GM12874 (cell line): ENCODE results near the gene SIX1.

Source experiments
- TF ChIP-seq, protein P1 (sequence below): IDR thresholded peaks from 2 replicates; pipeline ENCODE4 v1.5.1; 2011; ENCODE audit warnings: low read depth, mild to moderate bottlenecking, control low read depth, low read length, moderate library complexity; ENCODE audit not compliant: insufficient read depth

Gene SIX1

DNA sequence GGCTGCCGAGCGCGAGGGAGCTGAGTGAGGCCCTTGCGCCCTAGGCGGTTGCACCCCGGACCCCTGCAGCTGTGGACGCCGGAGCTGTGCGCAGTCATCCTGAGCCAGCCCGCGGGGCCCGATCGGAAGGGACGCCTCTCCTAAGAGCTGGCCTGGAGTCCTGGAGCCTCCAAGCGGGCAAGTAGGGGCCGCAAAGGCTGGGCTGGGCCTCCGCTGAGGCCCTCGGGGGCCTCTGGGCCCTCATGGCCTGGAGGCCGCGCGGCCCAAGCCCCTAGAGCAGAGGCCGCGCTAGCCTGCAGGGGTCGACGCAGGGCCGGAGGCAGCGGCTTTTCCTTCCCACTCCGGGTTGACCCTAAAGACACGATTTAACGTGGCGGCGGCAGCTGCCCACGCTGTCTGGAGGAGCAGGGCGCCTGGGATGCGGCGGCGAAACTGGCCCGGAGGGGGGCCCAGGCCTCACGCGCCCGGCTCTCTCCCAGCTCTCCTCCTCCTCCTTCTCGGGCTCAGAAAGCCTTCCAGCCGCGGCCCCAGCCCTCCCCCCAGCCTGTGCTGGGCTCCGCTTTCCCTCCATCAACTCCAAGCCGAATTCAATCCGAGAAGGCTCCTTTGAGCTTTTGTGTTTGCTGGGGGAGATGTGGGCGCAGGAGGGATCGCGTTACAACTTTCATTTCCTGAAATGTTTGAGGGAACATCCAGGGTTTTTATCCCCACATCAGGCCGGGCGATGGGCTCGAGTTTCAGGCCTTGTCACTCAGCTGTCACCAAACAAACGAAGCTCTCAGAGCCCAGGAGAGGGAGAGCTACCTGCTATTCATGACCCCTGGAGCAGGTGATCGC lies 11.6 kb downstream of the SIX1 start:
- TF ChIP-seq, protein P1, sequence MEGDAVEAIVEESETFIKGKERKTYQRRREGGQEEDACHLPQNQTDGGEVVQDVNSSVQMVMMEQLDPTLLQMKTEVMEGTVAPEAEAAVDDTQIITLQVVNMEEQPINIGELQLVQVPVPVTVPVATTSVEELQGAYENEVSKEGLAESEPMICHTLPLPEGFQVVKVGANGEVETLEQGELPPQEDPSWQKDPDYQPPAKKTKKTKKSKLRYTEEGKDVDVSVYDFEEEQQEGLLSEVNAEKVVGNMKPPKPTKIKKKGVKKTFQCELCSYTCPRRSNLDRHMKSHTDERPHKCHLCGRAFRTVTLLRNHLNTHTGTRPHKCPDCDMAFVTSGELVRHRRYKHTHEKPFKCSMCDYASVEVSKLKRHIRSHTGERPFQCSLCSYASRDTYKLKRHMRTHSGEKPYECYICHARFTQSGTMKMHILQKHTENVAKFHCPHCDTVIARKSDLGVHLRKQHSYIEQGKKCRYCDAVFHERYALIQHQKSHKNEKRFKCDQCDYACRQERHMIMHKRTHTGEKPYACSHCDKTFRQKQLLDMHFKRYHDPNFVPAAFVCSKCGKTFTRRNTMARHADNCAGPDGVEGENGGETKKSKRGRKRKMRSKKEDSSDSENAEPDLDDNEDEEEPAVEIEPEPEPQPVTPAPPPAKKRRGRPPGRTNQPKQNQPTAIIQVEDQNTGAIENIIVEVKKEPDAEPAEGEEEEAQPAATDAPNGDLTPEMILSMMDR = no peak

DNA sequence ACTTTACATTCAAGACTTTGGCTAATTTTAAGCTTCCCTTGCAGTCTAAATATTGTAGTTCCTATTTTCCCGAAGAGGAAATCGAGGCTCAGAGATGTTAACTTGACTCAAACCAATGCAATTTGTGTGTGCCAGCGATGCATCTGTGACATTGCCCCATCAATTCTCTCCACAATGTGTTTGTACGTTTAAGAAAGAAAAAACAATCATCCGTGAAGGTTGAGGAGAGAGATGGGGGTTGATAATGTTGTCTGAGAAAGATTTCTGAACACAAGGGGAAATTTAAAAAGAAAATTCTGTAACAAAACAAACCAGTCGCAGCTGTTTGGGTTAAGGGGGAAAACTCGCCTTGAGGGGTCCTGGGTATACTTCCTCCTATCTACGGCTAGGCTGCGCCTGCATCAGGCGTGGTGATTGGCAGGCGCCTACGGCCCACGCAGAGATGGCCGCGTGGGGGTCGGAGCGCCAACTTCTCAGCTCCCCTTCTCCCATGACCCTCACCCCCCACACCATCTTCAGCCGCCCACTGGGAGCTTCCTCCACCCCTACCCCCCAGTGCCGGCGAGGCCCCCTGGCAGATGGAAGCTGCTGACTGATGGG lies 12.3 kb downstream of the SIX1 start:
- TF ChIP-seq, protein P1 = no peak

DNA sequence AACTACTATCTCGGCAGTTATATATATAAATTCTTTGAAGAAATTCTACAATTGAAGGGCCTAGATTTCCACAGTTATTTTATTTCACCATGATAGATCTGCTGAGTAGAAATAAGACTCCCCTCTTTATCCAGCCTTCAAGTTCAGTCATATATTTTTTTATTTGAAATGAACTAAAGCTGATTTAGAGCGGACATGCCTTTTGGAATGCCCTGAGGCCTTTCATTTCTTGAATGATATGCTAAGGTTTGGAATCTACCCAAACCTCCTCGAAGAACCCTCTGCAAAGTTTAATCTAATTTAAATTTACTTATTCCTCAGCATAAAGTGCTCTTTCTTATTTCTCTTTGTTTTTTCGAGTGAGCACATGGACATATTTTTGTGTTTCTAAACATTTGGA lies 15.1 kb downstream of the SIX1 start:
- TF ChIP-seq, protein P1 = no peak

DNA sequence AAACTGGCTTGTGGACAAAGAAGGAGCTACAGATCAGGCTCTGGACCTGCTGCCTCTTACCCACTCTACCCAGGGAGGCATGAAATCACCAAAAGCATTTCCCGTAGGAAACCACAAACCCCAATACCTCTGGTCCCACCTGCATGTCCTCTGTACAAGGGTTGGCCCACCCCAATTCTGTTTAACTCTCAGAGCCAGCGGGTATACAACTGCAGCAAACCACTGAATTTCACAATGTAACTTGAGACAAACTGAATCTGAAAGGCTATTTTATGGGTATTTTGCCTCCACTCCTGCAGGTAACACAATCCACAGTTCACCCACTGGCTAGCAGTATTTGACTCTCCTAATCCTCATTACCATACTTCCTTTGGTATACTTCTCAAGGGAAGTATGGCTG lies 16.5 kb downstream of the SIX1 start:
- TF ChIP-seq, protein P1 = no peak

DNA sequence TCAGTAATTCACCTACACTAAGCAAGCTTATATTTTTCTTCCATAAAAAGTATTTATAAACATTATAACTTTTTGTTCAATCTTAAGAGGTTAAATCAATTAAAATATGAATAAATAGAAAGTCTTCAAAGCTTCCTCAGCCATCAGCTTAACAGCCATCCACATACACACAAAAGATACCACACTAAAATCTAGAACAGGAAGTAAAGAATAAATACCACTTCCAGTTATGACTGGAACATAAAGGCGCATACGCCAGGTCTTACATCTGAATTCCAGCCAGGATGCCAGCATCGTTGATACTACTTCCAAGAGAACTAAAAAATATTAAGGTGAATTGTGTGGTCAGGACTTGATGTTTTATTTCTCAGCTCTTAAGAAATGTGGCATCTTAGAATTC lies 17.0 kb downstream of the SIX1 start:
- TF ChIP-seq, protein P1 = no peak

- TF ChIP-seq, protein P1 = no peak
Measured at GRCh38 chr14:60631842-60632241, 17.4 kb downstream of the SIX1 start.

DNA sequence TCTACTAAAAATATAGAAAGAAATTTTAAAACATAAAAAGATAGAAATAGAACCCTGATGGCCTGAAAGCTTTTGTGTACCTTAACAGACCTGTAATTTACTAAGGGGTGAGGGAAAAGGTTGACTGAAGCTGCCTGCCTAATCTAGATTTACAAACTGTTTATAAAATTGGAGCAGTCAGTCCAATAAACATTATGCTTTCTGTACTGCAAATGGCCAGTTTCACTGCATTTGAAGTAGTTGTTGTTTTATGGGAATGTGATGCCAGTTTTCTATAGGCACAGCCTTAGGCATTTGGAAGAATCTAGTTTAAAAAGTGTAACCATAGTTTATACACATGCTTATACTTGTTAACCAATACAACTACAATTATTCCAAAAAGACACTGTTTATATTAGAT lies 19.1 kb downstream of the SIX1 start:
- TF ChIP-seq, protein P1 = no peak
